Endothelial cell of umbilical vein (primary cell): ENCODE measurements around the gene RNF227. TPM values are rescaled to one million over a fixed set of nuclear protein-coding genes. Genes with fewer than 3 reads are reported as not detected.
"Not testable (repeated sequence)": the region's sequence is repeated elsewhere in the genome, so short reads cannot be mapped to it uniquely, and the experiment has no call there.

ENCODE experiments used
- BruUV-seq: library from RNA; stranded (reverse); fragments of 400-500 nt; replicated peaks from 2 replicates; lab custom pipeline; 2021; lab: Mats Ljungman, UMichigan
- CTCF ChIA-PET: fragments of 300-600, 350-600 bp; sonication (Branson Sonifier 250); formaldehyde crosslinking; loops from one replicate; lab custom pipeline; 2021; ENCODE audit warnings: antibody characterized with exemption, inconsistent platforms; lab: Charles Lee
- POLR2A ChIA-PET: fragments of 300-600, 350-600 bp; sonication (Branson Sonifier 250); formaldehyde crosslinking; loops from one replicate; lab custom pipeline; 2021; ENCODE audit warnings: antibody characterized with exemption, inconsistent platforms; lab: Charles Lee
- DNase-seq: peaks from one replicate; pipeline ENCODE4 v3.0.0-alpha.2; 2011; ENCODE audit warnings: low read depth, low spot score
- FAIRE-seq: peaks from 2 replicates; lab custom pipeline; 2011; peaks lifted over from hg19 to GRCh38; lab: Jason Lieb, UNC
- H2AFZ ChIP-seq: 2 replicates; pipeline ENCODE4 v1.6.0; 2012; ENCODE audit warnings: low read depth, low read length, control low read depth, inconsistent platforms
- H3K27ac ChIP-seq: 2 replicates; pipeline ENCODE4 v1.5.1; 2011; ENCODE audit warnings: low read depth, mild to moderate bottlenecking, control low read depth, low read length, moderate library complexity; ENCODE audit not compliant: insufficient read depth
- H3K27me3 ChIP-seq, 2 experiments: 2 replicates each; pipeline versions ENCODE4 v1.6.0 to v1.6.1; 2011; ENCODE audit warnings: low read length in 2 of 2, mixed read lengths in 1 of 2; ENCODE audit not compliant: control insufficient read depth in 2 of 2, insufficient read depth in 2 of 2
- H3K36me3 ChIP-seq, 2 experiments: 2 replicates in 1 of 2; 3 replicates in 1 of 2; pipeline ENCODE4 v1.5.1; 2011; ENCODE audit warnings: low read length in 2 of 2, mild to moderate bottlenecking in 1 of 2, moderate library complexity in 1 of 2; ENCODE audit not compliant: control insufficient read depth in 2 of 2, insufficient read depth in 2 of 2; ENCODE audit errors: extremely low read depth in 1 of 2
- H3K4me1 ChIP-seq: 3 replicates; pipeline ENCODE4 v1.5.1; 2011; ENCODE audit warnings: mild to moderate bottlenecking, low read length; ENCODE audit not compliant: control insufficient read depth, insufficient read depth; ENCODE audit errors: extremely low read depth
- H3K4me2 ChIP-seq: 2 replicates; pipeline ENCODE4 v1.6.1; 2011; ENCODE audit warnings: low read length, control low read depth, mixed read lengths; ENCODE audit not compliant: insufficient read depth
- H3K4me3 ChIP-seq, 3 experiments: fragments of 200-600 bp in 1 of 3; sonication (generic), shearing (Covaris generic) in 1 of 3; replicated peaks in 1 of 3; 2 replicates each; pipeline ENCODE4 v1.5.1; 2011 to 2016; ENCODE audit warnings: control low read depth in 3 of 3, low read length in 3 of 3, mild to moderate bottlenecking in 2 of 3, inconsistent platforms in 1 of 3, low read depth in 1 of 3, moderate library complexity in 1 of 3; ENCODE audit not compliant: insufficient read depth in 1 of 3
- H3K79me2 ChIP-seq: 2 replicates; pipeline ENCODE4 v1.6.0; 2012; ENCODE audit warnings: low read length, inconsistent platforms; ENCODE audit not compliant: control insufficient read depth, insufficient read depth
- H3K9ac ChIP-seq: replicated peaks from 2 replicates; pipeline ENCODE3; 2011; ENCODE audit warnings: low read length, control low read depth; ENCODE audit not compliant: insufficient read depth; ENCODE audit errors: extremely low read depth
- H3K9me1 ChIP-seq: replicated peaks from 3 replicates; pipeline ENCODE4 v1.6.0; 2011; ENCODE audit warnings: mild to moderate bottlenecking, low read length; ENCODE audit not compliant: control insufficient read depth, insufficient read depth; ENCODE audit errors: extremely low read depth
- H3K9me3 ChIP-seq: replicated peaks from 2 replicates; pipeline ENCODE4 v1.5.1; 2012; ENCODE audit warnings: low read length, inconsistent platforms; ENCODE audit not compliant: control insufficient read depth, insufficient read depth
- H4K20me1 ChIP-seq: replicated peaks from 2 replicates; pipeline ENCODE3; 2011; ENCODE audit warnings: mild to moderate bottlenecking, low read length; ENCODE audit not compliant: control insufficient read depth, insufficient read depth; ENCODE audit errors: extremely low read depth
- GATA2 ChIP-seq: IDR thresholded peaks from 2 replicates; pipeline ENCODE4 v1.7.0; 2011; ENCODE audit warnings: low read depth, mild to moderate bottlenecking, moderate library complexity, mixed read lengths, low read length; ENCODE audit not compliant: insufficient read length, insufficient read depth
- dilution Hi-C: fragments of 300-500 bp; cut with MboI; formaldehyde crosslinking; loops from one replicate; pipeline ENCODE4 v1.15.0; 2019; ENCODE audit warnings: low sequenced_read_pairs; ENCODE audit not compliant: extremely low pct_ligation_motif_present
- intact Hi-C: fragments of 100-400 bp; cut with micrococcal nuclease; formaldehyde crosslinking; loops from one replicate; pipeline ENCODE4 v1.10.0; 2022
- polyA plus RNA-seq, 4 experiments: library from polyadenylated mRNA; depleted of rRNA in 3 of 4; stranded (reverse) in 3 of 4; unstranded in 1 of 4; fragments of >200 nt; gene quantifications; 2 replicates each; pipeline versions ENCODE4 v1.2.1 to v1.2.3, GENCODE V29; 2011 to 2012; ENCODE audit warnings: missing spikeins in 1 of 4
- small RNA-seq: library from RNA; depleted of rRNA; stranded (forward); fragments of <200 nt; gene quantifications from one replicate; pipeline ENCODE3, GENCODE V24; 2012; ENCODE audit warnings: low replicate concordance, low read depth; ENCODE audit not compliant: insufficient read depth, insufficient read length
- total RNA-seq: library from RNA; stranded (reverse); gene quantifications from 2 replicates; pipeline ENCODE4 v1.2.3, GENCODE V29; 2021

RNF227 gene
- total and polyA plus RNA-seq, 2 donors (not counting 3 experiments of a cell fraction or from before 2014, with no cell fraction given) = 0.58 to 0.76 TPM

GRCh38 chr17:7864995-7865650 lies 51.0 kb downstream of the RNF227 start:
- ChIA-PET CTCF (interaction anchor here (1.0 to 5.2 kb wide), 7 partner anchors 8 to 125 kb away, joined by 3 to 58 read pairs (median 7); partner anchors contain the start of gene NAA38), POLR2A (no interaction called here)
- BruUV-seq = no TSS peak
- Histone ChIP-seq H3K27ac (no peak overlapping the region), H3K4me2 (no peak overlapping the region), H3K27me3 (no peaks in the 10 kb centered on the region), H3K9me3 (no peaks in the 10 kb centered on the region), H2AFZ (no peak overlapping the region), H3K9ac (no peak overlapping the region), H3K36me3 (peaks cover 2 to 3% of the 10 kb centered on the region in 2 experiments), H4K20me1 (peaks cover 2% of the 10 kb centered on the region), H3K79me2 (no peaks in the 10 kb centered on the region), H3K9me1 (no peaks in the 10 kb centered on the region), H3K4me1 (no peaks in the 10 kb centered on the region), H3K4me3 (no peak overlapping the region)
- no peak for DNase-seq
- no peak for TF ChIP-seq GATA2
- no peak for FAIRE-seq
- dilution Hi-C loops = no loop called here
- intact Hi-C loops = no loop called here

GRCh38 chr17:7864384-7864783 lies 51.7 kb downstream of the RNF227 start:
- H3K79me2 ChIP-seq, H3K27ac ChIP-seq, DNase-seq, H3K9me3 ChIP-seq, H4K20me1 ChIP-seq, dilution Hi-C loops, H2AFZ ChIP-seq, H3K4me2 ChIP-seq, POLR2A ChIA-PET, H3K9ac ChIP-seq, H3K9me1 ChIP-seq, H3K27me3 ChIP-seq, intact Hi-C loops, FAIRE-seq, H3K36me3 ChIP-seq, BruUV-seq, H3K4me3 ChIP-seq, H3K4me1 ChIP-seq: not testable (repeated sequence)
- CTCF ChIA-PET = interaction anchor here (0.6 to 5.2 kb wide), 14 partner anchors 25 to 193 kb away, joined by 3 to 58 read pairs (median 4); partner anchors contain the start of genes CHD3 and RNF227

Small RNA genes lying within 50 kb of the gene (small RNA-seq; reads per million reads assigned to genes)
- 0.88 reads per million for gene SCARNA21

Other genes starting within 250 kb of the RNF227 start
- 128 and 138 TPM in 2 replicates for gene TP53, start 228.8 kb downstream of the RNF227 start, total RNA-seq
- 82.1 and 85.5 TPM in 2 replicates for gene TP53, start 228.8 kb downstream of the RNF227 start, polyA plus RNA-seq
- gene WRAP53, start 227.8 kb downstream of the RNF227 start, total RNA-seq = 23.7 and 28.0 TPM in 2 replicates
- gene WRAP53, start 227.8 kb downstream of the RNF227 start, polyA plus RNA-seq = 17.9 and 21.8 TPM in 2 replicates
- gene EFNB3, start 211.1 kb downstream of the RNF227 start, total RNA-seq = 1.1 and 1.4 TPM in 2 replicates
- gene EFNB3, start 211.1 kb downstream of the RNF227 start, polyA plus RNA-seq = 2.9 and 3.1 TPM in 2 replicates
- 0.11 TPM in 1 of 2 replicates, not detected in the other for gene DNAH2, start 198.5 kb downstream of the RNF227 start, total RNA-seq
- 0.06 and 0.10 TPM in 2 replicates for gene DNAH2, start 198.5 kb downstream of the RNF227 start, polyA plus RNA-seq
- gene KDM6B, start 82.1 kb downstream of the RNF227 start, total RNA-seq = 17.8 and 19.2 TPM in 2 replicates
- 1.8 and 2.0 TPM in 2 replicates for gene KDM6B, start 82.1 kb downstream of the RNF227 start, polyA plus RNA-seq
- 39.2 and 53.4 TPM in 2 replicates for gene TMEM88, start 61.2 kb downstream of the RNF227 start, total RNA-seq
- gene TMEM88, start 61.2 kb downstream of the RNF227 start, polyA plus RNA-seq = 165 and 185 TPM in 2 replicates
- 119 TPM in 2 replicates for gene NAA38, start 58.7 kb downstream of the RNF227 start, total RNA-seq
- 267 and 363 TPM in 2 replicates for gene NAA38, start 58.7 kb downstream of the RNF227 start, polyA plus RNA-seq
- gene CYB5D1, start 58.3 kb downstream of the RNF227 start, total RNA-seq = 16.8 and 18.1 TPM in 2 replicates
- gene CYB5D1, start 58.3 kb downstream of the RNF227 start, polyA plus RNA-seq = 7.7 and 9.4 TPM in 2 replicates
- 185 and 189 TPM in 2 replicates for gene CHD3, start 27.5 kb downstream of the RNF227 start, total RNA-seq
- 102 and 108 TPM in 2 replicates for gene CHD3, start 27.5 kb downstream of the RNF227 start, polyA plus RNA-seq
- 2.4 and 4.2 TPM in 2 replicates for gene KCNAB3, start 13.6 kb upstream of the RNF227 start, total RNA-seq
- gene KCNAB3, start 13.6 kb upstream of the RNF227 start, polyA plus RNA-seq = 1.3 and 2.1 TPM in 2 replicates
- gene TRAPPC1, start 15.7 kb upstream of the RNF227 start, total RNA-seq = 139 and 146 TPM in 2 replicates
- gene TRAPPC1, start 15.7 kb upstream of the RNF227 start, polyA plus RNA-seq = 250 and 272 TPM in 2 replicates
- 45.0 and 47.2 TPM in 2 replicates for gene CNTROB, start 15.9 kb upstream of the RNF227 start, total RNA-seq
- 24.9 and 27.8 TPM in 2 replicates for gene CNTROB, start 15.9 kb upstream of the RNF227 start, polyA plus RNA-seq
- gene GUCY2D, start 86.3 kb upstream of the RNF227 start, total RNA-seq = not detected in 2 replicates
- gene GUCY2D, start 86.3 kb upstream of the RNF227 start, polyA plus RNA-seq = not detected in 2 replicates
- gene ALOX15B, start 122.8 kb upstream of the RNF227 start, total RNA-seq = not detected in 2 replicates
- gene ALOX15B, start 122.8 kb upstream of the RNF227 start, polyA plus RNA-seq = not detected in 2 replicates
- gene ALOX12B, start 171.4 kb upstream of the RNF227 start, total RNA-seq = not detected in 2 replicates
- not detected in 2 replicates for gene ALOX12B, start 171.4 kb upstream of the RNF227 start, polyA plus RNA-seq
- gene ALOXE3, start 202.2 kb upstream of the RNF227 start, total RNA-seq = not detected in 2 replicates
- gene ALOXE3, start 202.2 kb upstream of the RNF227 start, polyA plus RNA-seq = 0.01 TPM in 1 of 2 replicates, not detected in the other
- 0.51 TPM in 1 of 2 replicates, not detected in the other for gene HES7, start 207.8 kb upstream of the RNF227 start, total RNA-seq
- gene HES7, start 207.8 kb upstream of the RNF227 start, polyA plus RNA-seq = 0.19 and 0.33 TPM in 2 replicates
- 32.1 and 36.5 TPM in 2 replicates for gene PER1, start 236.1 kb upstream of the RNF227 start, total RNA-seq
- gene PER1, start 236.1 kb upstream of the RNF227 start, polyA plus RNA-seq = 12.1 and 13.6 TPM in 2 replicates
- gene VAMP2, start 246.7 kb upstream of the RNF227 start, total RNA-seq = 31.7 and 35.9 TPM in 2 replicates
- 28.7 and 38.0 TPM in 2 replicates for gene VAMP2, start 246.7 kb upstream of the RNF227 start, polyA plus RNA-seq